ENCODE data around the gene MAGOHB. TPM values are rescaled to one million over a fixed set of nuclear protein-coding genes. Genes with fewer than 3 reads are reported as not detected.

MAGOHB gene
- total and polyA plus RNA-seq, 10 of the 15 experiments (the other 5 are each of a cell fraction or from before 2014, with no cell fraction given), result 30.6 to 217 (median 55.2) TPM

DNA sequence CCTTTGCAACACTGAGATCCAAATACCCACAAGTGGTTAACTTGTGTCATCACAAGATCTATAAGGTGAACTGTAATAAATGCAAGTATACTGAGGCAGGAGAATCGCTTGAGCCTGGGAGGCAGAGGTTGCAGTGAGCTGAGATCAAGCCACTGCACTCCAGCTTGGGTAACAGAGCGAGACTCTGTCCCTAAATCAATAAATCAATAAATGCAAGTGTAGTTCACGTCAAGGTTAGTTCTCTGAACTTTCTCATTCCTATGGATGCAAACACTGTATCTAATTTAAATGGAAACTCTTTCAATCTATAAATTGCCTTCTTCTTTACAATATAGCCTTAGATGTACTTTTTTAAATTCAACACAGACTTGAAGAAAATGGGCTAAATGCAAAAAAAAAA is 3.2 kb downstream of the MAGOHB start:
- H2AFZ ChIP-seq (ENCODE audit: control insufficient read depth, low read depth, low read length), result no peak overlapping the region
- H3K27ac ChIP-seq (ENCODE audit: control insufficient read depth, insufficient read depth), result no peak overlapping the region
- H3K27me3 ChIP-seq (replicated peaks in 1 of 2; ENCODE audit: control insufficient read depth in 2 of 2, insufficient read depth in 2 of 2, low read length in 1 of 2), result no peaks in the 10 kb centered on the region
- POLR2A ChIA-PET, result no interaction called here
- SMC1A ChIA-PET (ENCODE audit: uncharacterized antibody, unreplicated experiment), result no interaction called here
- no peak overlapping the region for H3K9ac ChIP-seq (ENCODE audit: control insufficient read depth, insufficient read depth, low read length)
- RAD21 ChIA-PET (ENCODE audit: unreplicated experiment), result no interaction called here
- H3K4me2 ChIP-seq (ENCODE audit: control insufficient read depth, insufficient read depth), result no peak overlapping the region
- 90% methylated on average over 3 of the region's 3 CpGs for WGBS (ENCODE audit: insufficient coverage, insufficient replicate concordance, low lambda C conversion rate, missing lambda C conversion rate)
- no peak overlapping the region; the same call in 1 of the 2 replicates for H3K4me3 ChIP-seq
- in situ Hi-C loops (cut with MboI), result no loop called here
- no peaks in the 10 kb centered on the region for H4K20me1 ChIP-seq (ENCODE audit: control insufficient read depth, insufficient read depth)
- no TSS peak for BruUV-seq (replicated peaks)
- intact Hi-C loops (cut with micrococcal nuclease; ENCODE audit: unreplicated experiment), result loop anchor here (5.0 kb wide), 1 partner anchor 142 kb away; no protein-coding TSS in a partner anchor
- no peak for FAIRE-seq
- no peak for DNase-seq (ENCODE audit: low read depth, low spot score)
- H3K9me3 ChIP-seq (replicated peaks; ENCODE audit: control insufficient read depth, insufficient read depth, low read length), result no peaks in the 10 kb centered on the region; the same call in 2 of the 3 replicates
- CTCF ChIA-PET, result interaction anchor here (0.9 to 1.1 kb wide), 2 partner anchors 9 to 139 kb away, joined by 4 read pairs; no protein-coding TSS in a partner anchor
- H3K79me2 ChIP-seq (ENCODE audit: control insufficient read depth, insufficient read depth, low read length), result peaks cover 29% of the 10 kb centered on the region
- no peak for ATAC-seq
- peaks cover 2 to 3% of the 10 kb centered on the region in 2 experiments; a peak in 3 of 4 replicates for H3K36me3 ChIP-seq (ENCODE audit: control insufficient read depth in 2 of 2, insufficient read depth in 2 of 2, low read length in 1 of 2)
- H3K4me1 ChIP-seq (ENCODE audit: control insufficient read depth, insufficient read depth, low read length), result no peaks in the 10 kb centered on the region
- TF ChIP-seq ZBTB4 (CRISPR knock-in tag; IDR thresholded peaks at IDR 0.05), result no peak
- TF ChIP-seq GABPA (IDR thresholded peaks at IDR 0.05; ENCODE audit: low read depth), result no peak
- no peak for TF ChIP-seq TCF12 (IDR thresholded peaks at IDR 0.05; ENCODE audit: low read depth, low read length)
- no peak for TF ChIP-seq E4F1 (IDR thresholded peaks at IDR 0.05; ENCODE audit: borderline replicate concordance, partially characterized antibody)
- TF ChIP-seq FOXM1 (IDR thresholded peaks at IDR 0.05; ENCODE audit: low read depth, low read length), result no peak
- TF ChIP-seq RCOR1 (conservative IDR thresholded peaks at IDR 0.05; ENCODE audit: low read depth, low read length), result no peak
- no peak for TF ChIP-seq NFXL1 (IDR thresholded peaks at IDR 0.05; ENCODE audit: borderline replicate concordance)
- TF ChIP-seq CREM (IDR thresholded peaks at IDR 0.05; ENCODE audit: low read depth), result no peak
- TF ChIP-seq, protein P1, sequence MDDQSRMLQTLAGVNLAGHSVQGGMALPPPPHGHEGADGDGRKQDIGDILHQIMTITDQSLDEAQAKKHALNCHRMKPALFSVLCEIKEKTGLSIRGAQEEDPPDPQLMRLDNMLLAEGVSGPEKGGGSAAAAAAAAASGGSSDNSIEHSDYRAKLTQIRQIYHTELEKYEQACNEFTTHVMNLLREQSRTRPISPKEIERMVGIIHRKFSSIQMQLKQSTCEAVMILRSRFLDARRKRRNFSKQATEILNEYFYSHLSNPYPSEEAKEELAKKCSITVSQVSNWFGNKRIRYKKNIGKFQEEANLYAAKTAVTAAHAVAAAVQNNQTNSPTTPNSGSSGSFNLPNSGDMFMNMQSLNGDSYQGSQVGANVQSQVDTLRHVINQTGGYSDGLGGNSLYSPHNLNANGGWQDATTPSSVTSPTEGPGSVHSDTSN (IDR thresholded peaks at IDR 0.05; ENCODE audit: insufficient replicate concordance, low read depth, low read length), result no peak
- TF ChIP-seq LARP7 (IDR thresholded peaks at IDR 0.05), result no peak
- no peak for TF ChIP-seq SUPT20H (IDR thresholded peaks at IDR 0.05; ENCODE audit: borderline replicate concordance, control insufficient read depth, low read depth, low read length)
- TF ChIP-seq, protein P2, sequence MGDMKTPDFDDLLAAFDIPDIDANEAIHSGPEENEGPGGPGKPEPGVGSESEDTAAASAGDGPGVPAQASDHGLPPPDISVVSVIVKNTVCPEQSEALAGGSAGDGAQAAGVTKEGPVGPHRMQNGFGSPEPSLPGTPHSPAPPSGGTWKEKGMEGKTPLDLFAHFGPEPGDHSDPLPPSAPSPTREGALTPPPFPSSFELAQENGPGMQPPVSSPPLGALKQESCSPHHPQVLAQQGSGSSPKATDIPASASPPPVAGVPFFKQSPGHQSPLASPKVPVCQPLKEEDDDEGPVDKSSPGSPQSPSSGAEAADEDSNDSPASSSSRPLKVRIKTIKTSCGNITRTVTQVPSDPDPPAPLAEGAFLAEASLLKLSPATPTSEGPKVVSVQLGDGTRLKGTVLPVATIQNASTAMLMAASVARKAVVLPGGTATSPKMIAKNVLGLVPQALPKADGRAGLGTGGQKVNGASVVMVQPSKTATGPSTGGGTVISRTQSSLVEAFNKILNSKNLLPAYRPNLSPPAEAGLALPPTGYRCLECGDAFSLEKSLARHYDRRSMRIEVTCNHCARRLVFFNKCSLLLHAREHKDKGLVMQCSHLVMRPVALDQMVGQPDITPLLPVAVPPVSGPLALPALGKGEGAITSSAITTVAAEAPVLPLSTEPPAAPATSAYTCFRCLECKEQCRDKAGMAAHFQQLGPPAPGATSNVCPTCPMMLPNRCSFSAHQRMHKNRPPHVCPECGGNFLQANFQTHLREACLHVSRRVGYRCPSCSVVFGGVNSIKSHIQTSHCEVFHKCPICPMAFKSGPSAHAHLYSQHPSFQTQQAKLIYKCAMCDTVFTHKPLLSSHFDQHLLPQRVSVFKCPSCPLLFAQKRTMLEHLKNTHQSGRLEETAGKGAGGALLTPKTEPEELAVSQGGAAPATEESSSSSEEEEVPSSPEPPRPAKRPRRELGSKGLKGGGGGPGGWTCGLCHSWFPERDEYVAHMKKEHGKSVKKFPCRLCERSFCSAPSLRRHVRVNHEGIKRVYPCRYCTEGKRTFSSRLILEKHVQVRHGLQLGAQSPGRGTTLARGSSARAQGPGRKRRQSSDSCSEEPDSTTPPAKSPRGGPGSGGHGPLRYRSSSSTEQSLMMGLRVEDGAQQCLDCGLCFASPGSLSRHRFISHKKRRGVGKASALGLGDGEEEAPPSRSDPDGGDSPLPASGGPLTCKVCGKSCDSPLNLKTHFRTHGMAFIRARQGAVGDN (IDR thresholded peaks at IDR 0.05), result no peak
- no peak for TF ChIP-seq NR2F1 (conservative IDR thresholded peaks at IDR 0.05)

Data from GM12878 (cell line).